MM.1S (cell line): ENCODE measurements around the gene CD74.
"Not testable (repeated sequence)": the region's sequence is repeated elsewhere in the genome, so short reads cannot be mapped to it uniquely, and the experiment has no call there.

Experiments
- DNase-seq: peaks from one replicate; pipeline ENCODE4 v3.0.0-alpha.2; 2015
- H2AFZ ChIP-seq: fragments of 300-600 bp; sonication (generic); 2 replicates; pipeline ENCODE4 v1.6.0; 2016; ENCODE audit warnings: antibody characterized with exemption, low read length
- H3F3A ChIP-seq: fragments of 300-600 bp; sonication (generic); 2 replicates; pipeline ENCODE4 v1.6.1; 2016; ENCODE audit warnings: mild to moderate bottlenecking, antibody characterized with exemption, low read length, moderate library complexity, mixed read lengths; ENCODE audit not compliant: insufficient read depth
- H3K27ac ChIP-seq: fragments of 300-600 bp; sonication (generic); 2 replicates; pipeline ENCODE4 v1.5.1; 2016; ENCODE audit warnings: mild to moderate bottlenecking, low read length
- H3K27me3 ChIP-seq: fragments of 300-600 bp; sonication (generic); replicated peaks from 2 replicates; pipeline ENCODE4 v1.6.0; 2016; ENCODE audit warnings: low read length; ENCODE audit not compliant: insufficient read depth
- H3K36me3 ChIP-seq: fragments of 300-600 bp; sonication (generic); replicated peaks from 2 replicates; pipeline ENCODE4 v1.6.1; 2016; ENCODE audit warnings: mild to moderate bottlenecking, low read length, mixed read lengths; ENCODE audit not compliant: insufficient read depth
- H3K4me1 ChIP-seq: fragments of 300-600 bp; sonication (generic); 2 replicates; pipeline ENCODE4 v1.6.1; 2016; ENCODE audit warnings: low read length, mixed read lengths
- H3K4me2 ChIP-seq: fragments of 300-600 bp; sonication (generic); 2 replicates; pipeline ENCODE4 v1.6.0; 2016; ENCODE audit warnings: low read depth, low read length
- H3K4me3 ChIP-seq: fragments of 300-600 bp; sonication (generic); 2 replicates; pipeline ENCODE4 v1.5.1; 2016; ENCODE audit warnings: low read length, mixed read lengths
- H3K79me2 ChIP-seq: fragments of 300-600 bp; sonication (generic); 2 replicates; pipeline ENCODE4 v1.6.1; 2016; ENCODE audit warnings: mixed run types, low read length, mixed read lengths
- H3K9ac ChIP-seq: fragments of 300-600 bp; sonication (generic); 2 replicates; pipeline ENCODE4 v1.6.1; 2016; ENCODE audit warnings: low read length, mixed read lengths
- H3K9me2 ChIP-seq: fragments of 300-600 bp; sonication (generic); replicated peaks from 2 replicates; pipeline ENCODE4 v1.6.1; 2016; ENCODE audit warnings: mild to moderate bottlenecking, low read length, mixed read lengths; ENCODE audit not compliant: insufficient read depth
- H3K9me3 ChIP-seq: fragments of 300-600 bp; sonication (generic); replicated peaks from 2 replicates; pipeline ENCODE4 v1.6.1; 2016; ENCODE audit warnings: mild to moderate bottlenecking, low read length, mixed read lengths; ENCODE audit not compliant: insufficient read depth
- H4K20me1 ChIP-seq: fragments of 300-600 bp; sonication (generic); 2 replicates; pipeline ENCODE4 v1.6.1; 2016; ENCODE audit warnings: mild to moderate bottlenecking, low read length, moderate library complexity, mixed read lengths; ENCODE audit not compliant: insufficient read depth
- CTCF ChIP-seq: fragments of 300-600 bp; sonication (generic); IDR thresholded peaks from 2 replicates; pipeline ENCODE4 v1.5.1; 2016; ENCODE audit warnings: antibody characterized with exemption, low read length, mixed read lengths
- EZH2 ChIP-seq: fragments of 300-600 bp; sonication (generic); optimal IDR thresholded peaks from 2 replicates; pipeline ENCODE3; 2017; ENCODE audit warnings: low read depth, mild to moderate bottlenecking, antibody characterized with exemption, low read length, mixed read lengths
- EZH2phosphoT487 ChIP-seq: fragments of 300-600 bp; sonication (generic); IDR thresholded peaks from 2 replicates; pipeline ENCODE4 v1.6.1; 2018; ENCODE audit warnings: antibody characterized with exemption, low read length

CD74 gene

GRCh38 chr5:150428106-150428876 lies 15.6 kb upstream of the CD74 start:
- TF ChIP-seq CTCF (no peak), EZH2 (no peak), EZH2phosphoT487 (no peak)
- no peaks in the 10 kb centered on the region for H3K4me1 ChIP-seq
- H3K9ac ChIP-seq = no peak overlapping the region
- H3K27me3 ChIP-seq = no peaks in the 10 kb centered on the region
- no peak overlapping the region for H2AFZ ChIP-seq
- no peaks in the 10 kb centered on the region for H4K20me1 ChIP-seq
- no peaks in the 10 kb centered on the region for H3K9me2 ChIP-seq
- no peaks in the 10 kb centered on the region for H3F3A ChIP-seq
- no peak overlapping the region for H3K4me2 ChIP-seq
- H3K36me3 ChIP-seq = no peaks in the 10 kb centered on the region
- no peak overlapping the region for H3K27ac ChIP-seq
- H3K9me3 ChIP-seq = no peaks in the 10 kb centered on the region
- DNase-seq = no peak
- H3K4me3 ChIP-seq = no peak overlapping the region
- no peaks in the 10 kb centered on the region for H3K79me2 ChIP-seq

GRCh38 chr5:150426165-150426564 lies 13.5 kb upstream of the CD74 start:
- not testable (repeated sequence) for H3K9ac ChIP-seq, H4K20me1 ChIP-seq, H3K27me3 ChIP-seq, H3K4me1 ChIP-seq, H3K27ac ChIP-seq, H3K4me3 ChIP-seq, DNase-seq, H3F3A ChIP-seq, H2AFZ ChIP-seq, H3K79me2 ChIP-seq, H3K36me3 ChIP-seq, H3K9me3 ChIP-seq, H3K4me2 ChIP-seq, H3K9me2 ChIP-seq

DNA sequence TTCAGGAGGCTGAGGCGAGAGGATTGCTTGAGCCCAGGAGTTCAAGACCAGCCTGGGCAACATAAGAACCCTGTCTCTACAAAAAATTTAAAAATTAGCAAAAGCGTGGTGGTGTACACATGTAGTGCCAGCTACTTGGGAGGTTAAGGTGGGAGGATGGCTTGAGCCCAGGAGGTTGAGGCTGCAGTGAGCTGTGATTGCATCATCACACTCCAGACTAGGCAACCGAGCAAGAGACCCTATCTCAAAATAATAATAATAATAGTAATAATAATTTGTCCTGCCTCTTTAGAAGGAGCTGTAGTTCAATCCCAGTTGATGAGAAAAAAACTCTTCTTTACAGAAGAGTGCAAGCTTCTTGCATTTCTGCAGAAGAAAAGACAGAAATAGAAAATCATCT lies 10.0 kb upstream of the CD74 start:
- Histone ChIP-seq H2AFZ (no peak overlapping the region), H3K27me3 (no peaks in the 10 kb centered on the region), H3K4me1 (no peaks in the 10 kb centered on the region), H3K79me2 (no peaks in the 10 kb centered on the region), H3K4me3 (no peak overlapping the region), H4K20me1 (no peaks in the 10 kb centered on the region), H3K9ac (no peak overlapping the region), H3K4me2 (no peak overlapping the region), H3F3A (no peaks in the 10 kb centered on the region), H3K36me3 (no peaks in the 10 kb centered on the region), H3K9me2 (no peaks in the 10 kb centered on the region), H3K9me3 (no peaks in the 10 kb centered on the region), H3K27ac (no peak overlapping the region)
- no peak for TF ChIP-seq CTCF
- no peak for TF ChIP-seq EZH2phosphoT487
- no peak for TF ChIP-seq EZH2
- DNase-seq = no peak

DNA sequence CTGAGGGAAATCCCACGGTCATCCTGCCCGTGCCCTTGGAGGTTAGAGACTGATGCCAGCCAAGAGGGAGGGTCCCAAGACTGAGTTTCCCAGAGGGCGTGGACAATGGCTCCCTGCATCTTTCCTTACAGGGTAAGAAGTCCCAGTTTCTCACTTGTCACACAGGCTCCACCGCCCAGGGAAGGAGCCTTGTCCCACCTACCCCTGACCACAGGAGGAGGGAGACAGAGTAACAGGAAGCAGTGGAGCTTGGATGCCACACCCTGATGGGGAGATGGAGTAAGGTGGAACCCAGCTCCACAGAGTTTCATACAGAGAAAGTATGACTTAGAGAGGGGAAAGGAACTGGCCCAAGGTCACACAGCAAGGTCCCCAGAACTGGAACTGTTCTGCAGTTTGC lies 9.4 kb upstream of the CD74 start:
- H3K36me3 ChIP-seq = no peaks in the 10 kb centered on the region
- H4K20me1 ChIP-seq = no peaks in the 10 kb centered on the region
- H3F3A ChIP-seq = no peaks in the 10 kb centered on the region
- no peaks in the 10 kb centered on the region for H3K9me2 ChIP-seq
- H3K27me3 ChIP-seq = no peaks in the 10 kb centered on the region
- no peak overlapping the region for H3K4me2 ChIP-seq
- no peaks in the 10 kb centered on the region for H3K79me2 ChIP-seq
- no peak for TF ChIP-seq EZH2phosphoT487
- no peak for TF ChIP-seq EZH2
- TF ChIP-seq CTCF = no peak
- no peaks in the 10 kb centered on the region for H3K9me3 ChIP-seq
- no peak overlapping the region for H2AFZ ChIP-seq
- no peak overlapping the region for H3K4me3 ChIP-seq
- no peak overlapping the region for H3K27ac ChIP-seq
- H3K9ac ChIP-seq = no peak overlapping the region
- DNase-seq = no peak
- no peaks in the 10 kb centered on the region for H3K4me1 ChIP-seq
